Upper lobe of left lung (tissue), 4 donors: ENCODE data around the gene LIPC.

Experiments used
- EP300 ChIP-seq, 4 donors: sonication (generic); formaldehyde crosslinking; IDR thresholded peaks; one replicate each; pipeline ENCODE4 v1.5.1; 2017; ENCODE audit warnings: antibody characterized with exemption in 4 of 4, control low read depth in 2 of 4
- POLR2A ChIP-seq, 4 donors: fragments of 450-650 bp; IDR thresholded peaks; one replicate each; pipeline ENCODE4 v1.5.1; 2016 to 2017; ENCODE audit warnings: antibody characterized with exemption in 4 of 4, mild to moderate bottlenecking in 2 of 4
- POLR2AphosphoS5 ChIP-seq, 2 donors: sonication (generic); formaldehyde crosslinking; IDR thresholded peaks; one replicate each; pipeline ENCODE4 v1.5.1; 2017; ENCODE audit warnings: antibody characterized with exemption in 2 of 2
- TF ChIP-seq, protein P1 (sequence below), 6 experiments: fragments of 450-650 bp in 4 of 6; fragments of 200-600 bp in 2 of 6; sonication (generic) in 2 of 6; IDR thresholded peaks; one replicate each; pipeline ENCODE4 v1.5.1; 2016 to 2019; ENCODE audit warnings: antibody characterized with exemption in 6 of 6

DNA sequence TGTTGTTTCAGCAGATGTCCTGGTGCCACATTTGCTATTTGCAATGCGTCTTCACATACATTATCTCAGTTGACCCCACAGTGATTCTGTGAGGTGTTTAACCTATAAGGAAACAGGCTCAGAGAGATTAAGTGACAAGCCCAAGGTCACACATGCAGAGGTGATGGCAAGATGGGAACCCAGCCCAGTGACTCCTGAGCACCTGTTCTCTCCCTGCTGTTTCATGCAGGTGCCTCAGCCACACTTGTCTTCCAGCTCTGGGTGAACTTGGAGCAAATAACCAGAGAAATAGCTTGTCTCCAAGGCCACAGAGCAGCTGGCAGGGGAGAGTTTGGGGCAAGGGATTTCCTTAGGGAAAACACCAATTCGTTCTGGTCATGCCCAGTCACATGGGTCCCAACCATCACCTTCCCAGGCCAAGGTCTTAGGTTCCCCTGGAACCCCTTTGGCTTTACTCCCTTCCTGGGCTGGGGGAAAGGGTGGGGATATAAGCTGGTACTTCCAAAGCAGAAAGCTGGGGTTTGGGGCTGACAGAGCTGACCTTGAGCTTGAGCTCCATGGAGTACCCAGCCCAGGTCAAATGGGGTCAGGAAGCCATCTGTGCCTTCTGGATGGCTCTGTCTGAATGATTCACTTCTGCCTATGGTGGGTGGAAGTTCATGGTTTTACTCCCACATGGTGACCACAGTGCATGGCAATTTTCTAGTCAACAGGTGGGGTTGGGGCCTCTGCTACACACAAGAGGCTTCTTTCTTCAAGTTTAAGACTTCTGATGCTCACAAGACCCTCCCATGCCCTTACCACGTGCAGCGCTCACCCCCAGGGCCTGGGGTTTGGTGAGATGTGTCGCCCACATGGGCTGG is 22.4 kb downstream of the LIPC start:
- TF ChIP-seq, protein P1, sequence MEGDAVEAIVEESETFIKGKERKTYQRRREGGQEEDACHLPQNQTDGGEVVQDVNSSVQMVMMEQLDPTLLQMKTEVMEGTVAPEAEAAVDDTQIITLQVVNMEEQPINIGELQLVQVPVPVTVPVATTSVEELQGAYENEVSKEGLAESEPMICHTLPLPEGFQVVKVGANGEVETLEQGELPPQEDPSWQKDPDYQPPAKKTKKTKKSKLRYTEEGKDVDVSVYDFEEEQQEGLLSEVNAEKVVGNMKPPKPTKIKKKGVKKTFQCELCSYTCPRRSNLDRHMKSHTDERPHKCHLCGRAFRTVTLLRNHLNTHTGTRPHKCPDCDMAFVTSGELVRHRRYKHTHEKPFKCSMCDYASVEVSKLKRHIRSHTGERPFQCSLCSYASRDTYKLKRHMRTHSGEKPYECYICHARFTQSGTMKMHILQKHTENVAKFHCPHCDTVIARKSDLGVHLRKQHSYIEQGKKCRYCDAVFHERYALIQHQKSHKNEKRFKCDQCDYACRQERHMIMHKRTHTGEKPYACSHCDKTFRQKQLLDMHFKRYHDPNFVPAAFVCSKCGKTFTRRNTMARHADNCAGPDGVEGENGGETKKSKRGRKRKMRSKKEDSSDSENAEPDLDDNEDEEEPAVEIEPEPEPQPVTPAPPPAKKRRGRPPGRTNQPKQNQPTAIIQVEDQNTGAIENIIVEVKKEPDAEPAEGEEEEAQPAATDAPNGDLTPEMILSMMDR (IDR thresholded peaks at IDR 0.05): no peak
- no peak for TF ChIP-seq EP300 (IDR thresholded peaks at IDR 0.05)
- no peak for TF ChIP-seq POLR2A (IDR thresholded peaks at IDR 0.05)
- no peak for TF ChIP-seq POLR2AphosphoS5 (IDR thresholded peaks at IDR 0.05)
